Left lung (tissue), 10 donors: Measurements from ENCODE around the gene CYFIP2. TPM values are rescaled to one million over a fixed set of nuclear protein-coding genes. Genes with fewer than 3 reads are reported as not detected.

Source experiments
- ATAC-seq: fragments of 200-7000 bp; cut with Tn5 transposase; one replicate; pipeline ENCODE4 v1.9.1; 2020; ENCODE audit warnings: moderate library complexity
- DNase-seq, 4 donors: peaks; one replicate each; pipeline ENCODE4 v3.0.0-alpha.2; 2013 to 2020
- H3K27ac ChIP-seq, 2 donors: fragments of 200-600 bp; sonication (generic) in 1 of 2; one replicate each; pipeline versions ENCODE4 v1.5.0 to v1.8.0; 2020 to 2021
- H3K27me3 ChIP-seq, 2 donors: fragments of 200-600 bp; sonication (generic) in 1 of 2; one replicate each; pipeline versions ENCODE4 v1.5.0 to v1.8.0; 2020 to 2021
- H3K36me3 ChIP-seq, 2 donors: fragments of 200-600 bp; sonication (generic) in 1 of 2; one replicate each; pipeline versions ENCODE4 v1.5.0 to v1.8.0; 2020 to 2021
- H3K4me1 ChIP-seq, 2 donors: fragments of 200-600 bp; one replicate each; pipeline ENCODE4 v1.8.0; 2021
- H3K4me3 ChIP-seq, 2 donors: fragments of 200-600 bp; sonication (generic) in 1 of 2; one replicate each; pipeline versions ENCODE4 v1.5.0 to v1.8.0; 2020 to 2021; ENCODE audit warnings: mild to moderate bottlenecking in 1 of 2
- H3K9me3 ChIP-seq, 2 donors: fragments of 200-600 bp; sonication (generic) in 1 of 2; one replicate each; pipeline versions ENCODE4 v1.5.0 to v1.8.0; 2020 to 2021
- CTCF ChIP-seq, 2 donors: fragments of 200-600 bp; sonication (generic) in 1 of 2; IDR thresholded peaks; one replicate each; pipeline versions ENCODE4 v1.5.0 to v1.8.0; 2021; ENCODE audit warnings: antibody characterized with exemption in 2 of 2
- intact Hi-C, 2 donors: fragments of 100-400 bp; cut with DNase I; formaldehyde crosslinking; loops; one replicate each; pipeline versions ENCODE4 v1.11.2 to v1.14.2; 2022
- polyA plus RNA-seq, 6 donors: library from polyadenylated mRNA; unstranded; fragments of 120-200 nt; gene quantifications; one replicate each; pipeline ENCODE4 v1.2.1, GENCODE V29; 2013; ENCODE audit not compliant: insufficient read length in 6 of 6
- total RNA-seq, 2 donors: library from RNA; stranded (reverse); fragmentation: NEBNext Ultra II Directional; extraction: Animal tissue kit (Norgen Biotek cat#: 25700); gene quantifications; one replicate each; pipeline ENCODE4 v1.2.1, GENCODE V29; 2021
- donor health status: DM: no; HTN: yes; CAD: no.
- donor health status: DM: no; HTN: no; CAD: no.

CYFIP2 gene
- total and polyA plus RNA-seq, 8 donors: 25.6 to 63.4 (median 31.2) TPM

- H3K4me1 ChIP-seq: peaks cover 4 to 53% of the 10 kb centered on the region in 2 donors
- no peaks in the 10 kb centered on the region for H3K36me3 ChIP-seq
- DNase-seq (no peak), ATAC-seq (no peak)
- H3K27me3 ChIP-seq: no peaks in the 10 kb centered on the region
- no peak overlapping the region for H3K4me3 ChIP-seq
- intact Hi-C loops: no loop called here
- TF ChIP-seq CTCF (IDR thresholded peaks at IDR 0.05): no peak
- no peak overlapping the region for H3K27ac ChIP-seq
- no peaks in the 10 kb centered on the region for H3K9me3 ChIP-seq
Observed at GRCh38 chr5:157275403-157275802, 9.5 kb downstream of the CYFIP2 start.

- intact Hi-C loops: no loop called here
- DNase-seq (no peak), ATAC-seq (peak; percentile 54)
- Histone ChIP-seq H3K9me3 (no peaks in the 10 kb centered on the region), H3K36me3 (no peaks in the 10 kb centered on the region), H3K27ac (no peak overlapping the region), H3K4me3 (no peak overlapping the region), H3K27me3 (no peaks in the 10 kb centered on the region), H3K4me1 (peaks cover 4 to 38% of the 10 kb centered on the region in 2 donors)
- no peak for TF ChIP-seq CTCF (IDR thresholded peaks at IDR 0.05)
Observed at GRCh38 chr5:157278319-157279037, 12.6 kb downstream of the CYFIP2 start.

- Histone ChIP-seq H3K27ac (no peak overlapping the region), H3K27me3 (no peaks in the 10 kb centered on the region), H3K9me3 (no peaks in the 10 kb centered on the region), H3K4me3 (no peak overlapping the region), H3K36me3 (no peaks in the 10 kb centered on the region), H3K4me1 (peaks cover 4 to 35% of the 10 kb centered on the region in 2 donors)
- peak; percentile 18 for ATAC-seq
- no peak for TF ChIP-seq CTCF (IDR thresholded peaks at IDR 0.05)
- intact Hi-C loops: no loop called here
- DNase-seq: no peak
Observed at GRCh38 chr5:157279605-157280239, 13.8 kb downstream of the CYFIP2 start.

GRCh38 chr5:157280927-157281326, 15.0 kb downstream of the CYFIP2 start:
- Histone ChIP-seq H3K27ac (peak overlapping the region in 1 of 2 donors; percentile 16), H3K27me3 (no peaks in the 10 kb centered on the region), H3K4me3 (no peak overlapping the region), H3K36me3 (no peaks in the 10 kb centered on the region), H3K9me3 (no peaks in the 10 kb centered on the region), H3K4me1 (peaks cover 4 to 35% of the 10 kb centered on the region in 2 donors)
- no peak for ATAC-seq
- DNase-seq: no peak
- intact Hi-C loops: no loop called here
- TF ChIP-seq CTCF (IDR thresholded peaks at IDR 0.05): no peak

GRCh38 chr5:157282150-157282549, 16.2 kb downstream of the CYFIP2 start:
- intact Hi-C loops: no loop called here
- Histone ChIP-seq H3K27ac (no peak overlapping the region), H3K9me3 (no peaks in the 10 kb centered on the region), H3K4me3 (no peak overlapping the region), H3K4me1 (peaks cover 4 to 35% of the 10 kb centered on the region in 2 donors), H3K36me3 (peaks cover 0 to 8% of the 10 kb centered on the region in 2 donors), H3K27me3 (no peaks in the 10 kb centered on the region)
- ATAC-seq: no peak
- DNase-seq: no peak
- TF ChIP-seq CTCF (IDR thresholded peaks at IDR 0.05): no peak
